CD14-positive monocyte (primary cell): ENCODE data around the gene RAB40B. TPM values are rescaled to one million over a fixed set of nuclear protein-coding genes. Genes with fewer than 3 reads are reported as not detected.

Source experiments
- DNase-seq, 3 donors: peaks; one replicate each; pipeline ENCODE4 v3.0.0-alpha.2; 2011 to 2022
- H2AFZ ChIP-seq: 2 replicates; pipeline ENCODE4 v1.6.0; 2012; ENCODE audit warnings: mild to moderate bottlenecking, low read depth, low read length, inconsistent platforms; ENCODE audit not compliant: insufficient read depth, poor library complexity, severe bottlenecking
- H3K27ac ChIP-seq, 2 donors: 1 replicate in 1 of 2; 2 replicates in 1 of 2; pipeline ENCODE4 v1.5.1; 2012 to 2013; ENCODE audit warnings: low read length in 2 of 2, control low read depth in 1 of 2, inconsistent platforms in 1 of 2, low read depth in 1 of 2, mild to moderate bottlenecking in 1 of 2
- H3K27me3 ChIP-seq, 2 donors: one replicate each; pipeline versions ENCODE4 v1.6.0 to v1.6.1; 2011 to 2013; ENCODE audit warnings: low read length in 2 of 2; ENCODE audit not compliant: control insufficient read depth in 2 of 2, insufficient read depth in 2 of 2
- H3K36me3 ChIP-seq, 2 donors: replicated peaks in 1 of 2; 1 replicate in 1 of 2; 2 replicates in 1 of 2; pipeline versions ENCODE4 v1.5.1 to v1.6.1; 2012 to 2013; ENCODE audit warnings: low read length in 2 of 2, control low read depth in 1 of 2, inconsistent platforms in 1 of 2, mild to moderate bottlenecking in 1 of 2; ENCODE audit not compliant: insufficient read depth in 2 of 2, control insufficient read depth in 1 of 2
- H3K4me1 ChIP-seq, 2 donors: 1 replicate in 1 of 2; 2 replicates in 1 of 2; pipeline versions ENCODE4 v1.5.1 to v1.6.1; 2012 to 2013; ENCODE audit warnings: low read length in 2 of 2, control low read depth in 1 of 2, inconsistent platforms in 1 of 2, mild to moderate bottlenecking in 1 of 2, moderate library complexity in 1 of 2; ENCODE audit not compliant: insufficient read depth in 2 of 2, control insufficient read depth in 1 of 2
- H3K4me2 ChIP-seq: replicated peaks from 2 replicates; pipeline ENCODE3; 2012; ENCODE audit warnings: low read length, moderate library complexity, mild to moderate bottlenecking; ENCODE audit not compliant: poor library complexity, severe bottlenecking; ENCODE audit errors: extremely low read depth
- H3K4me3 ChIP-seq, 3 experiments: fragments of 200-600 bp in 1 of 3; sonication (generic) in 1 of 3; replicated peaks in 1 of 3; 1 replicate in 2 of 3; 2 replicates in 1 of 3; pipeline ENCODE4 v1.5.1; 2011 to 2013; ENCODE audit warnings: low read length in 3 of 3, mild to moderate bottlenecking in 3 of 3, control low read depth in 2 of 3, low read depth in 2 of 3, inconsistent platforms in 1 of 3, moderate library complexity in 1 of 3
- H3K79me2 ChIP-seq: 2 replicates; pipeline ENCODE4 v1.6.0; 2012; ENCODE audit warnings: mild to moderate bottlenecking, control low read depth, inconsistent platforms, low read length, moderate library complexity; ENCODE audit not compliant: insufficient read depth
- H3K9ac ChIP-seq: 2 replicates; pipeline ENCODE4 v1.6.0; 2017; ENCODE audit warnings: low read length, mild to moderate bottlenecking; ENCODE audit not compliant: insufficient read depth, poor library complexity, severe bottlenecking
- H3K9me3 ChIP-seq, 2 donors: replicated peaks in 1 of 2; 1 replicate in 1 of 2; 2 replicates in 1 of 2; pipeline versions ENCODE4 v1.5.1 to v1.6.1; 2012 to 2013; ENCODE audit warnings: low read length in 2 of 2, control low read depth in 1 of 2; ENCODE audit not compliant: control insufficient read depth in 1 of 2, insufficient read depth in 1 of 2
- H4K20me1 ChIP-seq: 2 replicates; pipeline ENCODE4 v1.6.0; 2012; ENCODE audit warnings: mild to moderate bottlenecking, low read length, control low read depth, moderate library complexity; ENCODE audit not compliant: insufficient read depth
- H3K27ac Mint-ChIP-seq, 7 donors: one replicate each; pipeline ENCODE4 v1.8.0; 2020; ENCODE audit warnings: mild to moderate bottlenecking in 7 of 7, mixed read lengths in 7 of 7, moderate library complexity in 6 of 7, inconsistent platforms in 2 of 7
- H3K27me3 Mint-ChIP-seq, 3 donors: one replicate each; pipeline ENCODE4 v1.8.0; 2021 to 2022; ENCODE audit warnings: low read depth in 3 of 3, mild to moderate bottlenecking in 3 of 3, mixed read lengths in 3 of 3, moderate library complexity in 3 of 3, inconsistent platforms in 1 of 3
- H3K36me3 Mint-ChIP-seq, 2 donors: one replicate each; pipeline ENCODE4 v1.8.0; 2020; ENCODE audit warnings: mixed read lengths in 2 of 2, inconsistent platforms in 1 of 2, mild to moderate bottlenecking in 1 of 2
- H3K4me1 Mint-ChIP-seq: one replicate; pipeline ENCODE4 v1.8.0; 2020; ENCODE audit warnings: mild to moderate bottlenecking, mixed read lengths
- H3K4me3 Mint-ChIP-seq, 2 donors: one replicate each; pipeline ENCODE4 v1.8.0; 2020; ENCODE audit warnings: mild to moderate bottlenecking in 2 of 2, mixed read lengths in 2 of 2, moderate library complexity in 1 of 2
- H3K9me3 Mint-ChIP-seq, 7 donors: one replicate each; pipeline ENCODE4 v1.8.0; 2020 to 2022; ENCODE audit warnings: mixed read lengths in 7 of 7, mild to moderate bottlenecking in 6 of 7, moderate library complexity in 6 of 7, inconsistent platforms in 2 of 7
- CTCF ChIP-seq: fragments of 200-600 bp; IDR thresholded peaks from one replicate; pipeline ENCODE4 v1.8.0; 2022; ENCODE audit warnings: antibody characterized with exemption, mild to moderate bottlenecking
- WGBS: methylation state at CpG from one replicate; pipeline ENCODE4 v1.1.5; 2013; ENCODE audit warnings: missing lambda C conversion rate; ENCODE audit not compliant: insufficient coverage; 5-methylcytosine and 5-hydroxymethylcytosine counted together
- intact Hi-C, 2 donors: fragments of 100-400 bp; cut with micrococcal nuclease; formaldehyde crosslinking; loops; one replicate each; pipeline versions ENCODE4 v1.15.0 to v1.15.1; 2023
- polyA plus RNA-seq, 3 donors: library from polyadenylated mRNA; depleted of rRNA in 1 of 3; unstranded in 2 of 3; stranded (reverse) in 1 of 3; fragments of 300-500 nt in 2 of 3; fragments of >200 nt in 1 of 3; fragmentation: Illumina TruSeq in 2 of 3; gene quantifications; 1 replicate in 2 of 3; 2 replicates in 1 of 3; pipeline ENCODE4 v1.2.3, GENCODE V29; 2012 to 2021

Gene RAB40B
- polyA plus RNA-seq, 3 donors: 0.75 to 2.2 (median 0.95) TPM

GRCh38 chr17:82674656-82675475, 23.6 kb downstream of the RAB40B start:
- WGBS: 86% methylated on average over 1 of the region's 20 CpGs
- Histone ChIP-seq H3K79me2 (no peaks in the 10 kb centered on the region), H3K4me2 (no peak overlapping the region), H3K27me3 (no peaks in the 10 kb centered on the region), H3K36me3 (no peaks in the 10 kb centered on the region), H4K20me1 (no peaks in the 10 kb centered on the region), H3K27ac (no peak overlapping the region), H3K4me1 (no peaks in the 10 kb centered on the region), H3K9me3 (no peaks in the 10 kb centered on the region), H2AFZ (no peak overlapping the region), H3K4me3 (no peak overlapping the region), H3K9ac (no peak overlapping the region)
- no peaks in the 10 kb centered on the region for H3K4me1 Mint-ChIP-seq
- no peak overlapping the region for H3K4me3 Mint-ChIP-seq
- DNase-seq: no peak
- TF ChIP-seq CTCF: no peak
- peaks cover 0 to 1% (median 0%) of the 10 kb centered on the region in 3 donors for H3K27me3 Mint-ChIP-seq
- intact Hi-C loops: no loop called here
- H3K27ac Mint-ChIP-seq: no peak overlapping the region
- H3K9me3 Mint-ChIP-seq: no peaks in the 10 kb centered on the region
- H3K36me3 Mint-ChIP-seq: no peaks in the 10 kb centered on the region

- H3K27me3 Mint-ChIP-seq: peaks cover 0 to 6% (median 0%) of the 10 kb centered on the region in 3 donors
- peaks cover 9% of the 10 kb centered on the region for H3K4me1 Mint-ChIP-seq
- Histone ChIP-seq H3K36me3 (no peaks in the 10 kb centered on the region), H3K79me2 (no peaks in the 10 kb centered on the region), H3K9ac (no peak overlapping the region), H3K27me3 (no peaks in the 10 kb centered on the region), H3K4me2 (no peak overlapping the region), H4K20me1 (no peaks in the 10 kb centered on the region), H3K4me3 (no peak overlapping the region), H3K9me3 (no peaks in the 10 kb centered on the region), H3K4me1 (peaks cover 3 to 8% of the 10 kb centered on the region in 2 donors), H2AFZ (no peak overlapping the region), H3K27ac (no peak overlapping the region)
- no peak overlapping the region for H3K4me3 Mint-ChIP-seq
- TF ChIP-seq CTCF: no peak
- no peaks in the 10 kb centered on the region for H3K36me3 Mint-ChIP-seq
- no peak overlapping the region for H3K27ac Mint-ChIP-seq
- H3K9me3 Mint-ChIP-seq: no peaks in the 10 kb centered on the region
- no peak for DNase-seq
- WGBS: 96% methylated on average over 15 of the region's 19 CpGs
- intact Hi-C loops: no loop called here
These were observed 27.6 kb downstream of the RAB40B start for GRCh38 chr17:82670661-82671450.
